IMR-90 (cell line): ENCODE results near the gene RIMS4. TPM values are rescaled to one million over a fixed set of nuclear protein-coding genes. Genes with fewer than 3 reads are reported as not detected.

Experiments used
- ATAC-seq: fragments of 200-7000 bp; cut with Tn5 transposase; 2 replicates; pipeline ENCODE4 v1.9.1; 2020; ENCODE audit warnings: low read depth, mild to moderate bottlenecking, moderate library complexity
- BruUV-seq: library from RNA; stranded (reverse); fragments of 400-500 nt; replicated peaks from 2 replicates; lab custom pipeline; 2021; lab: Mats Ljungman, UMichigan
- CTCF ChIA-PET: fragments of 300-600 bp; formaldehyde crosslinking; extraction: SDS; loops from one replicate; lab custom pipeline; 2021; ENCODE audit warnings: antibody characterized with exemption; lab: Yijun Ruan, JAX
- POLR2A ChIA-PET: fragments of 300-600 bp; sonication (Branson Sonifier 250); formaldehyde crosslinking; loops from one replicate; lab custom pipeline; 2022; ENCODE audit warnings: antibody characterized with exemption; ENCODE audit not compliant: unreplicated experiment; lab: Charles Lee
- DNase-seq: peaks from one replicate; pipeline ENCODE4 v3.0.0; 2013
- H2AFZ ChIP-seq: replicated peaks from 2 replicates; pipeline ENCODE3; 2013; ENCODE audit warnings: low read length, mild to moderate bottlenecking; ENCODE audit not compliant: poor library complexity
- H2AK5ac ChIP-seq: 2 replicates; pipeline ENCODE4 v1.6.1; 2013; ENCODE audit warnings: low read depth, low read length, inconsistent platforms
- H2AK9ac ChIP-seq: replicated peaks from 2 replicates; pipeline ENCODE3; 2013; ENCODE audit warnings: mild to moderate bottlenecking, low read depth, low read length, moderate library complexity; ENCODE audit not compliant: poor library complexity
- H2BK120ac ChIP-seq: 2 replicates; pipeline ENCODE4 v1.6.1; 2013; ENCODE audit warnings: low read depth, low read length, inconsistent platforms
- H2BK15ac ChIP-seq: 3 replicates; pipeline ENCODE4 v1.6.1; 2013; ENCODE audit warnings: low read depth, low read length, inconsistent platforms
- H2BK20ac ChIP-seq: 2 replicates; pipeline ENCODE4 v1.6.1; 2013; ENCODE audit warnings: low read depth, mild to moderate bottlenecking, inconsistent platforms, low read length, moderate library complexity
- H2BK5ac ChIP-seq: 2 replicates; pipeline ENCODE4 v1.6.1; 2013; ENCODE audit warnings: mild to moderate bottlenecking, low read depth, low read length, inconsistent platforms; ENCODE audit not compliant: poor library complexity, severe bottlenecking
- H3K14ac ChIP-seq: replicated peaks from 2 replicates; pipeline ENCODE4 v1.6.1; 2013; ENCODE audit warnings: low read depth, low read length, inconsistent platforms
- H3K18ac ChIP-seq: 2 replicates; pipeline ENCODE4 v1.6.1; 2013; ENCODE audit warnings: low read depth, low read length, control low read depth
- H3K23ac ChIP-seq: 2 replicates; pipeline ENCODE4 v1.6.1; 2013; ENCODE audit warnings: low read depth, low read length, inconsistent platforms
- H3K27ac ChIP-seq: 2 replicates; pipeline ENCODE4 v1.5.1; 2013; ENCODE audit warnings: mild to moderate bottlenecking, control low read depth, low read length; ENCODE audit not compliant: insufficient read depth
- H3K27me3 ChIP-seq: 2 replicates; pipeline ENCODE4 v1.6.1; 2013; ENCODE audit warnings: low read length; ENCODE audit not compliant: control insufficient read depth, insufficient read depth
- H3K36me3 ChIP-seq: 2 replicates; pipeline ENCODE4 v1.6.1; 2013; ENCODE audit warnings: low read length, mixed read lengths; ENCODE audit not compliant: control insufficient read depth, insufficient read depth
- H3K4ac ChIP-seq: 2 replicates; pipeline ENCODE4 v1.6.1; 2013; ENCODE audit warnings: low read depth, low read length, inconsistent platforms
- H3K4me1 ChIP-seq: 2 replicates; pipeline ENCODE4 v1.6.1; 2013; ENCODE audit warnings: low read length, mixed read lengths; ENCODE audit not compliant: control insufficient read depth, insufficient read depth
- H3K4me2 ChIP-seq: 2 replicates; pipeline ENCODE4 v1.6.1; 2013; ENCODE audit warnings: low read depth, mild to moderate bottlenecking, control low read depth, low read length, moderate library complexity
- H3K4me3 ChIP-seq: 2 replicates; pipeline ENCODE4 v1.5.1; 2013; ENCODE audit warnings: low read depth, mild to moderate bottlenecking, control low read depth, low read length, moderate library complexity; ENCODE audit not compliant: insufficient read depth
- H3K56ac ChIP-seq: 2 replicates; pipeline ENCODE4 v1.6.1; 2013; ENCODE audit warnings: low read length, inconsistent platforms; ENCODE audit not compliant: insufficient read depth; ENCODE audit errors: extremely low read depth
- H3K79me1 ChIP-seq, 2 experiments: 2 replicates each; pipeline ENCODE4 v1.6.1; 2013; ENCODE audit warnings: low read length in 2 of 2, inconsistent platforms in 1 of 2, low read depth in 1 of 2
- H3K9ac ChIP-seq: 2 replicates; pipeline ENCODE4 v1.6.1; 2013; ENCODE audit warnings: low read depth, low read length, control low read depth
- H3K9me1 ChIP-seq: 2 replicates; pipeline ENCODE4 v1.6.1; 2013; ENCODE audit warnings: low read length, inconsistent platforms; ENCODE audit not compliant: insufficient read depth
- H3K9me3 ChIP-seq: 2 replicates; pipeline ENCODE4 v1.6.1; 2013; ENCODE audit warnings: low read length; ENCODE audit not compliant: control insufficient read depth, insufficient read depth
- H4K20me1 ChIP-seq: 2 replicates; pipeline ENCODE4 v1.6.1; 2013; ENCODE audit warnings: low read length, inconsistent platforms; ENCODE audit not compliant: insufficient read depth
- H4K5ac ChIP-seq: 2 replicates; pipeline ENCODE4 v1.6.1; 2013; ENCODE audit warnings: mild to moderate bottlenecking, low read depth, low read length, control low read depth
- H4K8ac ChIP-seq, 2 experiments: 2 replicates each; pipeline ENCODE4 v1.6.1; 2013; ENCODE audit warnings: low read depth in 2 of 2, low read length in 2 of 2, control low read depth in 1 of 2, inconsistent platforms in 1 of 2
- H4K91ac ChIP-seq: 2 replicates; pipeline ENCODE4 v1.6.1; 2013; ENCODE audit warnings: low read depth, low read length, inconsistent platforms; ENCODE audit not compliant: insufficient read depth
- BHLHE40 ChIP-seq: fragments of 150-350 bp; IDR thresholded peaks from 2 replicates; pipeline ENCODE4 v1.6.1; 2016; ENCODE audit warnings: mild to moderate bottlenecking, low read depth, low read length
- CEBPB ChIP-seq: IDR thresholded peaks from 2 replicates; pipeline ENCODE4 v1.6.1; 2012; ENCODE audit warnings: low read depth, low read length, improper control_type of control experiment
- CHD1 ChIP-seq: IDR thresholded peaks from 2 replicates; pipeline ENCODE4 v1.6.1; 2012; ENCODE audit warnings: low read depth, low read length, improper control_type of control experiment
- ELK1 ChIP-seq: fragments of 150-350 bp; IDR thresholded peaks from 2 replicates; pipeline ENCODE4 v1.6.1; 2016; ENCODE audit warnings: low read depth, mild to moderate bottlenecking, low read length, moderate library complexity, borderline replicate concordance
- FOS ChIP-seq: fragments of 150-350 bp; IDR thresholded peaks from 2 replicates; pipeline ENCODE4 v1.6.1; 2016; ENCODE audit warnings: low read depth, low read length
- MAFK ChIP-seq: IDR thresholded peaks from 2 replicates; pipeline ENCODE4 v1.6.1; 2012; ENCODE audit warnings: low read depth, low read length, improper control_type of control experiment
- MAZ ChIP-seq: IDR thresholded peaks from 2 replicates; pipeline ENCODE4 v1.6.1; 2012; ENCODE audit warnings: low read depth, mild to moderate bottlenecking, low read length, improper control_type of control experiment, moderate library complexity, borderline replicate concordance
- MXI1 ChIP-seq: IDR thresholded peaks from 2 replicates; pipeline ENCODE4 v1.6.1; 2012; ENCODE audit warnings: low read depth, mild to moderate bottlenecking, low read length, moderate library complexity, borderline replicate concordance
- RAD21 ChIP-seq: IDR thresholded peaks from 2 replicates; pipeline ENCODE4 v1.6.1; 2012; ENCODE audit warnings: low read length, improper control_type of control experiment
- RCOR1 ChIP-seq: IDR thresholded peaks from 2 replicates; pipeline ENCODE4 v1.6.1; 2012; ENCODE audit warnings: mild to moderate bottlenecking, low read length, improper control_type of control experiment; ENCODE audit not compliant: insufficient replicate concordance
- RFX5 ChIP-seq: IDR thresholded peaks from 2 replicates; pipeline ENCODE4 v1.8.0; 2012; ENCODE audit warnings: low read depth, mild to moderate bottlenecking, low read length, moderate library complexity
- SMC3 ChIP-seq: fragments of 150-350 bp; IDR thresholded peaks from 2 replicates; pipeline ENCODE4 v1.6.1; 2016; ENCODE audit warnings: low read depth, mild to moderate bottlenecking, antibody characterized with exemption, low read length, moderate library complexity
- WGBS, 2 experiments: methylation state at CpG; one replicate each; pipeline versions ENCODE4 v1.1.5 to v1.1.7; 2013; ENCODE audit warnings: missing lambda C conversion rate in 2 of 2; ENCODE audit not compliant: insufficient read length in 1 of 2; ENCODE audit errors: extremely low coverage in 2 of 2; 5-methylcytosine and 5-hydroxymethylcytosine counted together
- dilution Hi-C: fragments of 300-500 bp; cut with HindIII; formaldehyde crosslinking; loops from one replicate; pipeline ENCODE4 v1.14.3; 2018; ENCODE audit warnings: low sequenced_read_pairs; ENCODE audit not compliant: unreplicated experiment
- in situ Hi-C: fragments of 300-500 bp; cut with MboI; formaldehyde crosslinking; loops from 3 replicates; pipeline ENCODE4 v1.14.3; 2019; ENCODE audit warnings: low sequenced_read_pairs, inconsistent platforms, mixed read lengths
- intact Hi-C: fragments of 100-400 bp; cut with micrococcal nuclease; formaldehyde crosslinking; loops from 2 replicates; pipeline ENCODE4 v1.10.0; 2022
- polyA plus RNA-seq, 3 experiments: library from polyadenylated mRNA; depleted of rRNA; stranded (reverse); fragments of >200 nt; gene quantifications; 2 replicates each; pipeline ENCODE4 v1.2.3, GENCODE V29; 2012; ENCODE audit warnings: low replicate concordance in 1 of 3
- total RNA-seq: library from RNA; depleted of rRNA; stranded (reverse); fragments of >200 nt; gene quantifications from 2 replicates; pipeline ENCODE4 v1.2.3, GENCODE V29; 2012
- TF ChIP-seq, protein P1 (sequence below): conservative IDR thresholded peaks from 2 replicates; pipeline ENCODE4 v1.5.1; 2012; ENCODE audit warnings: mild to moderate bottlenecking, low read depth, low read length, improper control_type of control experiment
- TF ChIP-seq, protein P2 (sequence below): fragments of 150-350 bp; IDR thresholded peaks from 2 replicates; pipeline ENCODE4 v1.6.1; 2017; ENCODE audit warnings: mild to moderate bottlenecking, antibody characterized with exemption, low read length, low read depth

RIMS4 gene
- total and polyA plus RNA-seq, 2 of the 4 experiments (the other 2 are of a cell fraction) = not detected

GRCh38 chr20:44856856-44857448 lies 46.6 kb upstream of the RIMS4 start:
- no peaks in the 10 kb centered on the region for H3K9me1 ChIP-seq
- no peak overlapping the region for H4K91ac ChIP-seq
- ATAC-seq (no peak), DNase-seq (peak; percentile 5)
- TF ChIP-seq RFX5 (no peak), MXI1 (no peak), CHD1 (no peak), ELK1 (no peak), SMC3 (no peak), CEBPB (no peak), MAZ (no peak), BHLHE40 (no peak), RAD21 (no peak), MAFK (no peak), RCOR1 (no peak), FOS (no peak)
- TF ChIP-seq, protein P1, sequence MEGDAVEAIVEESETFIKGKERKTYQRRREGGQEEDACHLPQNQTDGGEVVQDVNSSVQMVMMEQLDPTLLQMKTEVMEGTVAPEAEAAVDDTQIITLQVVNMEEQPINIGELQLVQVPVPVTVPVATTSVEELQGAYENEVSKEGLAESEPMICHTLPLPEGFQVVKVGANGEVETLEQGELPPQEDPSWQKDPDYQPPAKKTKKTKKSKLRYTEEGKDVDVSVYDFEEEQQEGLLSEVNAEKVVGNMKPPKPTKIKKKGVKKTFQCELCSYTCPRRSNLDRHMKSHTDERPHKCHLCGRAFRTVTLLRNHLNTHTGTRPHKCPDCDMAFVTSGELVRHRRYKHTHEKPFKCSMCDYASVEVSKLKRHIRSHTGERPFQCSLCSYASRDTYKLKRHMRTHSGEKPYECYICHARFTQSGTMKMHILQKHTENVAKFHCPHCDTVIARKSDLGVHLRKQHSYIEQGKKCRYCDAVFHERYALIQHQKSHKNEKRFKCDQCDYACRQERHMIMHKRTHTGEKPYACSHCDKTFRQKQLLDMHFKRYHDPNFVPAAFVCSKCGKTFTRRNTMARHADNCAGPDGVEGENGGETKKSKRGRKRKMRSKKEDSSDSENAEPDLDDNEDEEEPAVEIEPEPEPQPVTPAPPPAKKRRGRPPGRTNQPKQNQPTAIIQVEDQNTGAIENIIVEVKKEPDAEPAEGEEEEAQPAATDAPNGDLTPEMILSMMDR = no peak
- TF ChIP-seq, protein P2, sequence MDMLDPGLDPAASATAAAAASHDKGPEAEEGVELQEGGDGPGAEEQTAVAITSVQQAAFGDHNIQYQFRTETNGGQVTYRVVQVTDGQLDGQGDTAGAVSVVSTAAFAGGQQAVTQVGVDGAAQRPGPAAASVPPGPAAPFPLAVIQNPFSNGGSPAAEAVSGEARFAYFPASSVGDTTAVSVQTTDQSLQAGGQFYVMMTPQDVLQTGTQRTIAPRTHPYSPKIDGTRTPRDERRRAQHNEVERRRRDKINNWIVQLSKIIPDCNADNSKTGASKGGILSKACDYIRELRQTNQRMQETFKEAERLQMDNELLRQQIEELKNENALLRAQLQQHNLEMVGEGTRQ = no peak
- intact Hi-C loops (no loop called here), dilution Hi-C loops (no loop called here), in situ Hi-C loops (loop anchor here (25.0 kb wide), 1 partner anchor 470 kb away; no protein-coding TSS in a partner anchor)
- H3K9me3 ChIP-seq = no peaks in the 10 kb centered on the region
- H2AK9ac ChIP-seq = no peak overlapping the region
- H3K14ac ChIP-seq = no peak overlapping the region
- H3K4me3 ChIP-seq = no peak overlapping the region
- no peak overlapping the region for H3K27ac ChIP-seq
- BruUV-seq = no TSS peak
- no peak overlapping the region for H3K4me2 ChIP-seq
- H2BK15ac ChIP-seq = no peak overlapping the region
- H3K4ac ChIP-seq = no peak overlapping the region
- H2BK20ac ChIP-seq = no peak overlapping the region
- POLR2A ChIA-PET = no interaction called here
- H2AK5ac ChIP-seq = no peak overlapping the region
- H3K9ac ChIP-seq = no peak overlapping the region
- no peaks in the 10 kb centered on the region for H4K20me1 ChIP-seq
- no peak overlapping the region for H3K56ac ChIP-seq
- no peak overlapping the region for H2BK5ac ChIP-seq
- no peak overlapping the region for H2BK120ac ChIP-seq
- no peaks in the 10 kb centered on the region for H3K36me3 ChIP-seq
- 0 out of 2 replicates have a peak, but pooled peaks cover 2% of the 10 kb centered on the region for H3K4me1 ChIP-seq
- no peak overlapping the region for H4K5ac ChIP-seq
- H2AFZ ChIP-seq = no peak overlapping the region
- CTCF ChIA-PET = no interaction called here
- no peak overlapping the region for H3K23ac ChIP-seq
- no CpG with 5 or more reads among the region's 6 CpGs for WGBS, 2 experiments
- no peak overlapping the region for H3K18ac ChIP-seq
- H3K79me1 ChIP-seq = no peaks in the 10 kb centered on the region
- no peak overlapping the region for H4K8ac ChIP-seq
- peaks cover 2% of the 10 kb centered on the region for H3K27me3 ChIP-seq
